H1 (cell line): ENCODE measurements around the gene CCDC7. TPM values are rescaled to one million over a fixed set of nuclear protein-coding genes. Genes with fewer than 3 reads are reported as not detected.

ENCODE experiments used
- CTCF ChIA-PET: fragments of 300-600 bp; sonication (Branson Sonifier 250); formaldehyde crosslinking; loops from one replicate; lab custom pipeline; 2021; ENCODE audit not compliant: partially characterized antibody; lab: Charles Lee
- POLR2A ChIA-PET: fragments of 300-600 bp; sonication (Branson Sonifier 250); formaldehyde crosslinking; loops from one replicate; lab custom pipeline; 2021; ENCODE audit warnings: inconsistent platforms; ENCODE audit not compliant: partially characterized antibody; lab: Charles Lee
- DNase-seq, 2 experiments: peaks; one replicate each; pipeline versions ENCODE4 v3.0.0 to v3.0.0-alpha.2; 2010 to 2022; ENCODE audit warnings: low spot score in 2 of 2, low read depth in 1 of 2, mixed read lengths in 1 of 2
- FAIRE-seq: peaks from 2 replicates; lab custom pipeline; 2011; peaks lifted over from hg19 to GRCh38; lab: Jason Lieb, UNC
- H2AFZ ChIP-seq: 2 replicates; pipeline ENCODE4 v1.8.1; 2012; ENCODE audit warnings: low read length, inconsistent platforms
- H2AK5ac ChIP-seq: 2 replicates; pipeline ENCODE4 v1.6.1; 2013; ENCODE audit warnings: low read depth, low read length
- H2BK120ac ChIP-seq: replicated peaks from 2 replicates; pipeline ENCODE3; 2013; ENCODE audit warnings: low read depth, low read length, inconsistent platforms
- H2BK12ac ChIP-seq: 2 replicates; pipeline ENCODE4 v1.6.1; 2013; ENCODE audit warnings: low read depth, low read length
- H2BK15ac ChIP-seq: 2 replicates; pipeline ENCODE4 v1.6.1; 2013; ENCODE audit warnings: low read length
- H2BK20ac ChIP-seq: 2 replicates; pipeline ENCODE4 v1.6.1; 2013; ENCODE audit warnings: low read length
- H2BK5ac ChIP-seq: 2 replicates; pipeline ENCODE4 v1.6.1; 2013; ENCODE audit warnings: low read depth, low read length
- H3K14ac ChIP-seq: 2 replicates; pipeline ENCODE4 v1.6.1; 2013; ENCODE audit warnings: inconsistent platforms; ENCODE audit not compliant: insufficient read length
- H3K18ac ChIP-seq: 2 replicates; pipeline ENCODE4 v1.6.1; 2013; ENCODE audit warnings: low read length; ENCODE audit errors: extremely low read depth
- H3K23ac ChIP-seq: 2 replicates; pipeline ENCODE4 v1.6.1; 2013; ENCODE audit warnings: inconsistent platforms; ENCODE audit not compliant: insufficient read length
- H3K23me2 ChIP-seq: 2 replicates; pipeline ENCODE4 v1.6.1; 2013; ENCODE audit warnings: low read depth, low read length
- H3K27ac ChIP-seq: 2 replicates; pipeline ENCODE4 v1.6.1; 2011; ENCODE audit warnings: low read depth, low read length, inconsistent platforms
- H3K27me3 ChIP-seq, 4 experiments: replicated peaks in 1 of 4; 1 replicate in 1 of 4; 2 replicates in 3 of 4; pipeline versions ENCODE4 v1.6.1 to v1.8.1; 2011 to 2013; ENCODE audit warnings: low read length in 3 of 4, mild to moderate bottlenecking in 3 of 4, inconsistent platforms in 2 of 4, mixed read lengths in 2 of 4, moderate library complexity in 1 of 4; ENCODE audit not compliant: control insufficient read depth in 3 of 4, insufficient read depth in 3 of 4; ENCODE audit errors: extremely low read depth in 1 of 4
- H3K36me3 ChIP-seq, 4 experiments: 2 replicates each; pipeline versions ENCODE4 v1.6.1 to v1.8.1; 2011 to 2013; ENCODE audit warnings: mild to moderate bottlenecking in 4 of 4, low read length in 3 of 4, moderate library complexity in 2 of 4, control low read depth in 1 of 4, inconsistent platforms in 1 of 4; ENCODE audit not compliant: insufficient read depth in 4 of 4, control insufficient read depth in 2 of 4
- H3K4ac ChIP-seq: replicated peaks from 2 replicates; pipeline ENCODE3; 2013; ENCODE audit warnings: low read length, low read depth, mixed read lengths, inconsistent platforms; ENCODE audit not compliant: insufficient read length
- H3K4me1 ChIP-seq, 4 experiments: replicated peaks in 1 of 4; 1 replicate in 1 of 4; 2 replicates in 3 of 4; pipeline versions ENCODE4 v1.6.1 to v1.8.1; 2011 to 2013; ENCODE audit warnings: low read length in 3 of 4, inconsistent platforms in 2 of 4, mixed read lengths in 1 of 4; ENCODE audit not compliant: insufficient read depth in 4 of 4, control insufficient read depth in 3 of 4
- H3K4me2 ChIP-seq, 2 experiments: 2 replicates each; pipeline versions ENCODE4 v1.6.1 to v1.8.1; 2011 to 2013; ENCODE audit warnings: low read depth in 2 of 2, low read length in 2 of 2, control low read depth in 1 of 2, inconsistent platforms in 1 of 2, mild to moderate bottlenecking in 1 of 2; ENCODE audit not compliant: insufficient read depth in 1 of 2
- H3K4me3 ChIP-seq, 4 experiments: fragments of 200-600, 300-600 bp in 1 of 4; sonication (generic), shearing (Covaris generic), sonication (Bioruptor Twin) in 1 of 4; 2 replicates each; pipeline versions ENCODE4 v1.5.1 to v1.8.1; 2011 to 2016; ENCODE audit warnings: low read length in 4 of 4, low read depth in 3 of 4, control low read depth in 2 of 4, inconsistent platforms in 2 of 4, mild to moderate bottlenecking in 2 of 4, mixed read lengths in 1 of 4, moderate library complexity in 1 of 4; ENCODE audit not compliant: insufficient read depth in 2 of 4; ENCODE audit errors: extremely low read depth in 1 of 4
- H3K56ac ChIP-seq: replicated peaks from 2 replicates; pipeline ENCODE3; 2013; ENCODE audit warnings: low read depth, mild to moderate bottlenecking, mixed read lengths, low read length, inconsistent platforms; ENCODE audit not compliant: insufficient read length
- H3K79me1 ChIP-seq: 2 replicates; pipeline ENCODE4 v1.6.1; 2013; ENCODE audit warnings: low read depth, low read length, control low read depth
- H3K79me2 ChIP-seq, 2 experiments: 2 replicates each; pipeline versions ENCODE4 v1.6.1 to v1.8.1; 2012 to 2013; ENCODE audit warnings: low read length in 2 of 2, mild to moderate bottlenecking in 2 of 2, inconsistent platforms in 1 of 2; ENCODE audit not compliant: insufficient read depth in 2 of 2, control insufficient read depth in 1 of 2
- H3K9ac ChIP-seq, 4 experiments: replicated peaks in 1 of 4; 1 replicate in 1 of 4; 2 replicates in 3 of 4; pipeline versions ENCODE4 v1.6.1 to v1.8.1; 2011 to 2013; ENCODE audit warnings: low read depth in 3 of 4, low read length in 3 of 4, control low read depth in 2 of 4, mild to moderate bottlenecking in 2 of 4, moderate library complexity in 2 of 4, inconsistent platforms in 1 of 4; ENCODE audit errors: extremely low read depth in 1 of 4
- H3K9me3 ChIP-seq, 2 experiments: 2 replicates each; pipeline versions ENCODE4 v1.6.1 to v1.8.1; 2012 to 2013; ENCODE audit warnings: mild to moderate bottlenecking in 2 of 2, moderate library complexity in 2 of 2, control low read depth in 1 of 2, inconsistent platforms in 1 of 2, low read depth in 1 of 2, low read length in 1 of 2, mixed read lengths in 1 of 2; ENCODE audit not compliant: insufficient read depth in 2 of 2
- H4K20me1 ChIP-seq, 2 experiments: replicated peaks in 1 of 2; 2 replicates each; pipeline versions ENCODE3 to v1.8.1; 2011 to 2013; ENCODE audit warnings: inconsistent platforms in 2 of 2, low read length in 2 of 2, mild to moderate bottlenecking in 1 of 2; ENCODE audit not compliant: insufficient read depth in 2 of 2, control insufficient read depth in 1 of 2
- H4K5ac ChIP-seq: 2 replicates; pipeline ENCODE4 v1.6.1; 2013; ENCODE audit warnings: low read length, low read depth, mixed read lengths, inconsistent platforms; ENCODE audit not compliant: insufficient read length
- H4K8ac ChIP-seq: 2 replicates; pipeline ENCODE4 v1.8.0; 2013; ENCODE audit warnings: mild to moderate bottlenecking, moderate library complexity, low read length, inconsistent platforms; ENCODE audit not compliant: insufficient read depth; ENCODE audit errors: extremely low read depth
- H4K91ac ChIP-seq: replicated peaks from 2 replicates; pipeline ENCODE3; 2013; ENCODE audit warnings: low read length, mixed read lengths, inconsistent platforms; ENCODE audit not compliant: insufficient read length
- CHD1 ChIP-seq: IDR thresholded peaks from 2 replicates; pipeline ENCODE4 v1.6.1; 2012; ENCODE audit warnings: low read depth, low read length, improper control_type of control experiment
- KDM4A ChIP-seq: IDR thresholded peaks from one replicate; pipeline ENCODE4 v1.7.1; 2012; ENCODE audit warnings: low read depth, mild to moderate bottlenecking, moderate library complexity, low read length, inconsistent platforms; ENCODE audit not compliant: severe bottlenecking
- MAX ChIP-seq: IDR thresholded peaks from 2 replicates; pipeline ENCODE4 v1.6.1; 2012; ENCODE audit warnings: inconsistent platforms
- NANOG ChIP-seq: IDR thresholded peaks from 2 replicates; pipeline ENCODE4 v1.6.1; 2011; ENCODE audit warnings: low read length, low read depth, mild to moderate bottlenecking, inconsistent platforms; ENCODE audit not compliant: insufficient read depth, poor library complexity, severe bottlenecking
- PHF8 ChIP-seq: fragments of 200-600 bp; sonication (generic); conservative IDR thresholded peaks from 2 replicates; pipeline ENCODE4 v1.7.1; 2012; ENCODE audit warnings: low read depth, mild to moderate bottlenecking, inconsistent platforms, low read length, moderate library complexity
- POU5F1 ChIP-seq: IDR thresholded peaks from 2 replicates; pipeline ENCODE4 v1.6.1; 2011; ENCODE audit warnings: low read depth, mild to moderate bottlenecking, low read length, moderate library complexity
- SP2 ChIP-seq: IDR thresholded peaks from 2 replicates; pipeline ENCODE4 v1.6.1; 2012; ENCODE audit warnings: mild to moderate bottlenecking, low read length, inconsistent platforms
- TAF1 ChIP-seq: IDR thresholded peaks from 2 replicates; pipeline ENCODE4 v1.6.1; 2011; ENCODE audit warnings: mild to moderate bottlenecking, low read depth, low read length
- TCF12 ChIP-seq: IDR thresholded peaks from 2 replicates; pipeline ENCODE4 v1.6.1; 2011; ENCODE audit warnings: low read depth, mild to moderate bottlenecking, low read length
- WGBS, 2 experiments: shearing (Covaris generic) in 1 of 2; methylation state at CpG; one replicate each; pipeline versions ENCODE4 v1.1.6 to v1.1.7; 2013 to 2015; ENCODE audit warnings: low lambda C conversion rate in 2 of 2, mixed read lengths in 2 of 2, inconsistent platforms in 1 of 2, low coverage in 1 of 2, missing lambda C conversion rate in 1 of 2; ENCODE audit not compliant: insufficient replicate concordance in 2 of 2, insufficient coverage in 1 of 2, insufficient read length in 1 of 2; ENCODE audit errors: extremely low coverage in 1 of 2, missing lambda C conversion rate in 1 of 2; 5-methylcytosine and 5-hydroxymethylcytosine counted together
- polyA plus RNA-seq, 7 experiments: library from polyadenylated mRNA; depleted of rRNA in 3 of 7; stranded (reverse) in 5 of 7; unstranded in 2 of 7; fragments of >200 nt in 5 of 7; fragments of 200-250 nt in 2 of 7; gene quantifications; 1 replicate in 5 of 7; 2 replicates in 1 of 7; 4 replicates in 1 of 7; pipeline versions ENCODE4 v1.2.1 to v1.2.3, GENCODE V29; 2011 to 2013; ENCODE audit warnings: missing spikeins in 2 of 7, mixed read lengths in 2 of 7
- total RNA-seq: library from RNA; stranded (reverse); fragmentation: NEBNext Ultra II Directional; extraction: Animal tissue kit (Norgen Biotek cat#: 25700); gene quantifications from 2 replicates; pipeline ENCODE4 v1.2.1, GENCODE V29; 2021

Gene CCDC7
- total and polyA plus RNA-seq, 2 of the 8 experiments (the other 6 are each of a cell fraction or from before 2014, with no cell fraction given) = 0.18 to 0.74 TPM

DNA sequence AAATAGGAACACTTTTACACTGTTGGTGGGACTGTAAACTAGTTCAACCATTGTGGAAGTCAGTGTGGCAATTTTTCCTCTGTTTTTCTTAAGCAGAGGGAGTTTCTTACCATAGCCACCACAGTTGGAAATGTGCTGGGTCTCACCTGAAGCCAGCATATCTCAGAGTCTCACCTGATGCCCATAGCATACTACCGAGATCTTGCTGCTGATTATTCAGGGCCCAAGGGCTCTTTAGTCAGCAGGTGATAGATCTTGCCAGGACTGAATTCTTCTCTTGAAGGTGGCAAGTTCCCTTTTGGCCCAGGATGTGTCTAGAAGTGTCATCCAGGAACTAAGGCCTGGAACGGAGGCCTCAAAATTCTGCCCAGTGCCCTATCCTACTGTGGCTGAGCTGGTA is 215.4 kb downstream of the CCDC7 start:
- no peak for TF ChIP-seq TCF12
- no peak for TF ChIP-seq KDM4A
- no peak for TF ChIP-seq TAF1
- TF ChIP-seq CHD1 = no peak
- no peak for TF ChIP-seq POU5F1
- TF ChIP-seq NANOG = no peak
- no peak for TF ChIP-seq PHF8
- TF ChIP-seq SP2 = no peak
- TF ChIP-seq MAX = no peak
- no peaks in the 10 kb centered on the region for H3K4me1 ChIP-seq
- H2BK120ac ChIP-seq = no peak overlapping the region
- H2BK12ac ChIP-seq = no peak overlapping the region
- no peak overlapping the region for H3K4me3 ChIP-seq
- H3K79me2 ChIP-seq = no peaks in the 10 kb centered on the region
- no peak overlapping the region for H4K8ac ChIP-seq
- no peak overlapping the region for H3K4me2 ChIP-seq
- H3K23me2 ChIP-seq = no peaks in the 10 kb centered on the region
- ChIA-PET POLR2A (no interaction called here), CTCF (no interaction called here)
- H4K91ac ChIP-seq = no peak overlapping the region
- no peak for DNase-seq
- peaks cover 15 to 25% of the 10 kb centered on the region in 2 experiments for H3K9me3 ChIP-seq
- no peak overlapping the region for H3K23ac ChIP-seq
- no peak overlapping the region for H2BK5ac ChIP-seq
- no peaks in the 10 kb centered on the region; a peak in 1 of 8 replicates for H3K36me3 ChIP-seq
- H3K18ac ChIP-seq = no peak overlapping the region
- H3K27me3 ChIP-seq = no peaks in the 10 kb centered on the region
- H2AK5ac ChIP-seq = no peak overlapping the region
- H3K79me1 ChIP-seq = no peaks in the 10 kb centered on the region
- no peak for FAIRE-seq
- H2BK15ac ChIP-seq = no peak overlapping the region
- H3K27ac ChIP-seq = no peak overlapping the region
- no peak overlapping the region for H4K5ac ChIP-seq
- 86% methylated on average over 2 of the region's 2 CpGs; no CpG with 5 or more reads in 1 of the 2 experiments for WGBS, 2 experiments
- H2BK20ac ChIP-seq = no peak overlapping the region
- no peak overlapping the region for H3K56ac ChIP-seq
- no peak overlapping the region for H3K4ac ChIP-seq
- no peak overlapping the region for H3K14ac ChIP-seq
- H4K20me1 ChIP-seq = no peaks in the 10 kb centered on the region
- H2AFZ ChIP-seq = no peak overlapping the region
- no peak overlapping the region for H3K9ac ChIP-seq
